CD14-positive monocyte (primary cell): ENCODE measurements around the gene HOXC9. TPM values are rescaled to one million over a fixed set of nuclear protein-coding genes. Genes with fewer than 3 reads are reported as not detected.

Source experiments
- DNase-seq, 3 donors: peaks; one replicate each; pipeline ENCODE4 v3.0.0-alpha.2; 2011 to 2022
- H2AFZ ChIP-seq: 2 replicates; pipeline ENCODE4 v1.6.0; 2012; ENCODE audit warnings: mild to moderate bottlenecking, low read depth, low read length, inconsistent platforms; ENCODE audit not compliant: insufficient read depth, poor library complexity, severe bottlenecking
- H3K27ac ChIP-seq, 2 donors: 1 replicate in 1 of 2; 2 replicates in 1 of 2; pipeline ENCODE4 v1.5.1; 2012 to 2013; ENCODE audit warnings: low read length in 2 of 2, control low read depth in 1 of 2, inconsistent platforms in 1 of 2, low read depth in 1 of 2, mild to moderate bottlenecking in 1 of 2
- H3K27me3 ChIP-seq, 2 donors: one replicate each; pipeline versions ENCODE4 v1.6.0 to v1.6.1; 2011 to 2013; ENCODE audit warnings: low read length in 2 of 2; ENCODE audit not compliant: control insufficient read depth in 2 of 2, insufficient read depth in 2 of 2
- H3K36me3 ChIP-seq, 2 donors: replicated peaks in 1 of 2; 1 replicate in 1 of 2; 2 replicates in 1 of 2; pipeline versions ENCODE4 v1.5.1 to v1.6.1; 2012 to 2013; ENCODE audit warnings: low read length in 2 of 2, control low read depth in 1 of 2, inconsistent platforms in 1 of 2, mild to moderate bottlenecking in 1 of 2; ENCODE audit not compliant: insufficient read depth in 2 of 2, control insufficient read depth in 1 of 2
- H3K4me1 ChIP-seq, 2 donors: 1 replicate in 1 of 2; 2 replicates in 1 of 2; pipeline versions ENCODE4 v1.5.1 to v1.6.1; 2012 to 2013; ENCODE audit warnings: low read length in 2 of 2, control low read depth in 1 of 2, inconsistent platforms in 1 of 2, mild to moderate bottlenecking in 1 of 2, moderate library complexity in 1 of 2; ENCODE audit not compliant: insufficient read depth in 2 of 2, control insufficient read depth in 1 of 2
- H3K4me2 ChIP-seq: replicated peaks from 2 replicates; pipeline ENCODE3; 2012; ENCODE audit warnings: low read length, moderate library complexity, mild to moderate bottlenecking; ENCODE audit not compliant: poor library complexity, severe bottlenecking; ENCODE audit errors: extremely low read depth
- H3K4me3 ChIP-seq, 3 experiments: fragments of 200-600 bp in 1 of 3; sonication (generic) in 1 of 3; replicated peaks in 1 of 3; 1 replicate in 2 of 3; 2 replicates in 1 of 3; pipeline ENCODE4 v1.5.1; 2011 to 2013; ENCODE audit warnings: low read length in 3 of 3, mild to moderate bottlenecking in 3 of 3, control low read depth in 2 of 3, low read depth in 2 of 3, inconsistent platforms in 1 of 3, moderate library complexity in 1 of 3
- H3K79me2 ChIP-seq: 2 replicates; pipeline ENCODE4 v1.6.0; 2012; ENCODE audit warnings: mild to moderate bottlenecking, control low read depth, inconsistent platforms, low read length, moderate library complexity; ENCODE audit not compliant: insufficient read depth
- H3K9ac ChIP-seq: 2 replicates; pipeline ENCODE4 v1.6.0; 2017; ENCODE audit warnings: low read length, mild to moderate bottlenecking; ENCODE audit not compliant: insufficient read depth, poor library complexity, severe bottlenecking
- H3K9me3 ChIP-seq, 2 donors: replicated peaks in 1 of 2; 1 replicate in 1 of 2; 2 replicates in 1 of 2; pipeline versions ENCODE4 v1.5.1 to v1.6.1; 2012 to 2013; ENCODE audit warnings: low read length in 2 of 2, control low read depth in 1 of 2; ENCODE audit not compliant: control insufficient read depth in 1 of 2, insufficient read depth in 1 of 2
- H4K20me1 ChIP-seq: 2 replicates; pipeline ENCODE4 v1.6.0; 2012; ENCODE audit warnings: mild to moderate bottlenecking, low read length, control low read depth, moderate library complexity; ENCODE audit not compliant: insufficient read depth
- H3K27ac Mint-ChIP-seq, 7 donors: one replicate each; pipeline ENCODE4 v1.8.0; 2020; ENCODE audit warnings: mild to moderate bottlenecking in 7 of 7, mixed read lengths in 7 of 7, moderate library complexity in 6 of 7, inconsistent platforms in 2 of 7
- H3K27me3 Mint-ChIP-seq, 3 donors: one replicate each; pipeline ENCODE4 v1.8.0; 2021 to 2022; ENCODE audit warnings: low read depth in 3 of 3, mild to moderate bottlenecking in 3 of 3, mixed read lengths in 3 of 3, moderate library complexity in 3 of 3, inconsistent platforms in 1 of 3
- H3K36me3 Mint-ChIP-seq, 2 donors: one replicate each; pipeline ENCODE4 v1.8.0; 2020; ENCODE audit warnings: mixed read lengths in 2 of 2, inconsistent platforms in 1 of 2, mild to moderate bottlenecking in 1 of 2
- H3K4me1 Mint-ChIP-seq: one replicate; pipeline ENCODE4 v1.8.0; 2020; ENCODE audit warnings: mild to moderate bottlenecking, mixed read lengths
- H3K4me3 Mint-ChIP-seq, 2 donors: one replicate each; pipeline ENCODE4 v1.8.0; 2020; ENCODE audit warnings: mild to moderate bottlenecking in 2 of 2, mixed read lengths in 2 of 2, moderate library complexity in 1 of 2
- H3K9me3 Mint-ChIP-seq, 7 donors: one replicate each; pipeline ENCODE4 v1.8.0; 2020 to 2022; ENCODE audit warnings: mixed read lengths in 7 of 7, mild to moderate bottlenecking in 6 of 7, moderate library complexity in 6 of 7, inconsistent platforms in 2 of 7
- CTCF ChIP-seq: fragments of 200-600 bp; IDR thresholded peaks from one replicate; pipeline ENCODE4 v1.8.0; 2022; ENCODE audit warnings: antibody characterized with exemption, mild to moderate bottlenecking
- WGBS: methylation state at CpG from one replicate; pipeline ENCODE4 v1.1.5; 2013; ENCODE audit warnings: missing lambda C conversion rate; ENCODE audit not compliant: insufficient coverage; 5-methylcytosine and 5-hydroxymethylcytosine counted together
- intact Hi-C, 2 donors: fragments of 100-400 bp; cut with micrococcal nuclease; formaldehyde crosslinking; loops; one replicate each; pipeline versions ENCODE4 v1.15.0 to v1.15.1; 2023
- polyA plus RNA-seq, 3 donors: library from polyadenylated mRNA; depleted of rRNA in 1 of 3; unstranded in 2 of 3; stranded (reverse) in 1 of 3; fragments of 300-500 nt in 2 of 3; fragments of >200 nt in 1 of 3; fragmentation: Illumina TruSeq in 2 of 3; gene quantifications; 1 replicate in 2 of 3; 2 replicates in 1 of 3; pipeline ENCODE4 v1.2.3, GENCODE V29; 2012 to 2021

Gene HOXC9
- polyA plus RNA-seq, 3 donors, result not detected

GRCh38 chr12:54033980-54034784, 34.2 kb downstream of the HOXC9 start:
- Mint-ChIP-seq H3K36me3 (peaks cover 5 to 14% of the 10 kb centered on the region in 2 donors), H3K4me1 (peaks cover 10% of the 10 kb centered on the region), H3K9me3 (peaks cover 6 to 36% (median 25%) of the 10 kb centered on the region in 7 donors), H3K4me3 (peak overlapping the region in 1 of 2 donors; percentile 78), H3K27me3 (peaks cover 92 to 99% (median 95%) of the 10 kb centered on the region in 3 donors), H3K27ac (no peak overlapping the region)
- no peak overlapping the region for H2AFZ ChIP-seq
- no peak overlapping the region for H3K4me2 ChIP-seq
- no peaks in the 10 kb centered on the region for H4K20me1 ChIP-seq
- no peak for DNase-seq
- H3K27me3 ChIP-seq, result peaks cover 79 to 99% of the 10 kb centered on the region in 2 donors
- no peak overlapping the region for H3K4me3 ChIP-seq
- TF ChIP-seq CTCF, result no peak
- H3K4me1 ChIP-seq, result no peaks in the 10 kb centered on the region
- WGBS, result 6% methylated on average over 46 of the region's 57 CpGs
- no peak overlapping the region for H3K27ac ChIP-seq
- intact Hi-C loops, result loop anchor here in 1 of 2 donors (10.0 kb wide), 1 partner anchor 59 kb away; the partner anchor contains the start of genes HOTAIR and HOXC11
- no peaks in the 10 kb centered on the region for H3K36me3 ChIP-seq
- H3K9ac ChIP-seq, result no peak overlapping the region
- no peaks in the 10 kb centered on the region for H3K79me2 ChIP-seq
- H3K9me3 ChIP-seq, result peaks cover 26 to 57% of the 10 kb centered on the region in 2 donors

- Histone ChIP-seq H4K20me1 (no peaks in the 10 kb centered on the region), H3K9ac (no peak overlapping the region), H2AFZ (no peak overlapping the region), H3K27me3 (peaks cover 84 to 99% of the 10 kb centered on the region in 2 donors), H3K9me3 (peaks cover 22 to 60% of the 10 kb centered on the region in 2 donors), H3K4me2 (no peak overlapping the region), H3K27ac (no peak overlapping the region), H3K36me3 (no peaks in the 10 kb centered on the region), H3K4me1 (no peaks in the 10 kb centered on the region), H3K4me3 (no peak overlapping the region), H3K79me2 (no peaks in the 10 kb centered on the region)
- peaks cover 6 to 39% (median 25%) of the 10 kb centered on the region in 7 donors for H3K9me3 Mint-ChIP-seq
- TF ChIP-seq CTCF, result no peak
- no peak for DNase-seq
- intact Hi-C loops, result loop anchor here in 1 of 2 donors (10.0 kb wide), 1 partner anchor 60 kb away; the partner anchor contains the start of genes HOTAIR and HOXC11
- WGBS, result 36% methylated on average over 14 of the region's 22 CpGs
- peak overlapping the region in 1 of 2 donors; percentile 78 for H3K4me3 Mint-ChIP-seq
- peaks cover 93 to 100% (median 95%) of the 10 kb centered on the region in 3 donors for H3K27me3 Mint-ChIP-seq
- peaks cover 6% of the 10 kb centered on the region for H3K4me1 Mint-ChIP-seq
- no peak overlapping the region for H3K27ac Mint-ChIP-seq
- peaks cover 5 to 14% of the 10 kb centered on the region in 2 donors for H3K36me3 Mint-ChIP-seq
These were observed 34.9 kb downstream of the HOXC9 start for GRCh38 chr12:54034785-54035310.
